Esophagus muscularis mucosa (tissue), 4 donors: ENCODE data around the gene DIP2B. TPM values are rescaled to one million over a fixed set of nuclear protein-coding genes. Genes with fewer than 3 reads are reported as not detected.

Experiments used
- DNase-seq: peaks from one replicate; pipeline ENCODE4 v3.0.0-alpha.2; 2017; ENCODE audit errors: extremely low spot score
- H3K27ac ChIP-seq, 4 donors: fragments of 200-600 bp; sonication (generic); replicated peaks in 1 of 4; 1 replicate in 3 of 4; 2 replicates in 1 of 4; pipeline ENCODE4 v1.5.1; 2016 to 2019; ENCODE audit warnings: mild to moderate bottlenecking in 1 of 4
- H3K27me3 ChIP-seq, 4 donors: fragments of 200-600 bp; sonication (generic); one replicate each; pipeline versions ENCODE4 v1.5.1 to v1.6.0; 2016 to 2019
- H3K36me3 ChIP-seq, 4 donors: fragments of 200-600 bp; sonication (generic); one replicate each; pipeline ENCODE4 v1.5.1; 2016 to 2019
- H3K4me1 ChIP-seq, 4 donors: fragments of 200-600 bp; sonication (generic); one replicate each; pipeline ENCODE4 v1.5.1; 2016 to 2019
- H3K4me3 ChIP-seq, 4 donors: fragments of 200-600 bp; sonication (generic); 1 replicate in 2 of 4; 2 replicates in 2 of 4; pipeline ENCODE4 v1.5.1; 2016 to 2019; ENCODE audit warnings: mild to moderate bottlenecking in 4 of 4, moderate library complexity in 1 of 4
- H3K9me3 ChIP-seq, 4 donors: fragments of 200-600 bp; sonication (generic); 1 replicate in 3 of 4; 2 replicates in 1 of 4; pipeline ENCODE4 v1.5.1; 2016 to 2019
- EP300 ChIP-seq: sonication (generic); formaldehyde crosslinking; IDR thresholded peaks from one replicate; pipeline ENCODE4 v1.6.1; 2017; ENCODE audit warnings: antibody characterized with exemption
- POLR2A ChIP-seq: fragments of 450-650 bp; IDR thresholded peaks from one replicate; pipeline ENCODE4 v1.6.1; 2017; ENCODE audit warnings: antibody characterized with exemption, moderate library complexity, mild to moderate bottlenecking, low read depth
- POLR2AphosphoS5 ChIP-seq, 2 donors: sonication (generic); formaldehyde crosslinking; IDR thresholded peaks; one replicate each; pipeline ENCODE4 v1.6.1; 2017; ENCODE audit warnings: antibody characterized with exemption in 2 of 2
- WGBS: methylation state at CpG from one replicate; pipeline ENCODE4 v1.1.5; 2018; 5-methylcytosine and 5-hydroxymethylcytosine counted together
- intact Hi-C: fragments of 100-400 bp; cut with DNase I; formaldehyde crosslinking; loops from one replicate; pipeline ENCODE4 v1.15.1; 2023
- total RNA-seq, 4 donors: library from RNA; depleted of rRNA; stranded (reverse); fragments of >200 nt; gene quantifications; one replicate each; pipeline versions ENCODE4 v1.1.0 to v1.2.1, GENCODE V29; 2016
- TF ChIP-seq, protein P1 (sequence below), 3 experiments: fragments of 200-600 bp in 2 of 3; fragments of 450-650 bp in 1 of 3; sonication (generic) in 2 of 3; IDR thresholded peaks; one replicate each; pipeline ENCODE4 v1.5.1; 2017 to 2019; ENCODE audit warnings: antibody characterized with exemption in 3 of 3, mild to moderate bottlenecking in 2 of 3, moderate library complexity in 1 of 3

DIP2B gene
- total RNA-seq, 4 donors from 2014 or later: 18.7 to 23.0 (median 20.6) TPM

DNA sequence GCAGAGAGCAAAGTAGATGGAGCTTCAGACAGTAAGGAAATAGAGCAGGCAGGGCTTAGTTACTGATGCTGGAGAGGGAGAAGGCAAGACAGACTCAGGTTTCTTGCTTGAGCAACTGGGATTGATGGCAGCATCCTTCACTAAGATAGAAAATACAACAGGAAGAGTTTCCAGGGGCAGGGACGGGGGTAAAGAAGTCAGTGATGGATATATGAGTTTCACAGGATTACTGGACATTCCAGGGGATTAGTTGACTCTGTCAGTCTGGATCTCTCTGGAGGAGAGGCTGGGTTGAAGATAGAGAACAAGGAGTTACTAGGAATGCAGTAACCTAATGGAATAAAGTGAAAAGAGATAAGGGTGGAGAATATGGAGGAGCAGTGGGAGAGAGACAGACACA is 184.7 kb downstream of the DIP2B start:
- intact Hi-C loops: no loop called here
- Histone ChIP-seq H3K36me3 (peaks cover 21 to 95% (median 63%) of the 10 kb centered on the region in 4 donors), H3K4me3 (no peak overlapping the region), H3K27ac (no peak overlapping the region), H3K9me3 (no peaks in the 10 kb centered on the region), H3K27me3 (no peaks in the 10 kb centered on the region), H3K4me1 (no peaks in the 10 kb centered on the region)
- WGBS: 87% methylated on average over 1 of the region's 1 CpG
- DNase-seq: no peak
- TF ChIP-seq POLR2AphosphoS5 (IDR thresholded peaks at IDR 0.05): no peak
- no peak for TF ChIP-seq POLR2A
- no peak for TF ChIP-seq EP300
- TF ChIP-seq, protein P1, sequence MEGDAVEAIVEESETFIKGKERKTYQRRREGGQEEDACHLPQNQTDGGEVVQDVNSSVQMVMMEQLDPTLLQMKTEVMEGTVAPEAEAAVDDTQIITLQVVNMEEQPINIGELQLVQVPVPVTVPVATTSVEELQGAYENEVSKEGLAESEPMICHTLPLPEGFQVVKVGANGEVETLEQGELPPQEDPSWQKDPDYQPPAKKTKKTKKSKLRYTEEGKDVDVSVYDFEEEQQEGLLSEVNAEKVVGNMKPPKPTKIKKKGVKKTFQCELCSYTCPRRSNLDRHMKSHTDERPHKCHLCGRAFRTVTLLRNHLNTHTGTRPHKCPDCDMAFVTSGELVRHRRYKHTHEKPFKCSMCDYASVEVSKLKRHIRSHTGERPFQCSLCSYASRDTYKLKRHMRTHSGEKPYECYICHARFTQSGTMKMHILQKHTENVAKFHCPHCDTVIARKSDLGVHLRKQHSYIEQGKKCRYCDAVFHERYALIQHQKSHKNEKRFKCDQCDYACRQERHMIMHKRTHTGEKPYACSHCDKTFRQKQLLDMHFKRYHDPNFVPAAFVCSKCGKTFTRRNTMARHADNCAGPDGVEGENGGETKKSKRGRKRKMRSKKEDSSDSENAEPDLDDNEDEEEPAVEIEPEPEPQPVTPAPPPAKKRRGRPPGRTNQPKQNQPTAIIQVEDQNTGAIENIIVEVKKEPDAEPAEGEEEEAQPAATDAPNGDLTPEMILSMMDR (IDR thresholded peaks at IDR 0.05): no peak

DNA sequence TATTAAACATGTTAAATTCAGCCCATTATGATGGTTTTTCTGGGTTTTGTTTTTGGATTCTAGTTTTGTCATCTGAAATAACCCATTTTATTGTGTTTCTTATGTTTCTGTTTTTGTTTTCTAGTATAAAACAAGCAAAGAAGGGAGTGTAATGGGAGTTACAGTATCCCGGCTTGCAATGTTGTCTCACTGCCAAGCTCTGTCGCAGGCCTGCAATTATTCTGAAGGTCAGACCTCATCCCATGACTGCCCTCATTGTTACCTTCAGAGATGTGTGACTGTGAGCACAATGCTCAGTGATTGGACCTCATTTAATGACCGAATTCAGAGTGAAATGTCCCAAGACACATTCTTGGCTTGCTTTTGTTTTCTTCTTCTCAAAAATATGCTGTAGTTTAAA is 186.1 kb downstream of the DIP2B start:
- no peaks in the 10 kb centered on the region for H3K9me3 ChIP-seq
- DNase-seq: no peak
- H3K27ac ChIP-seq: no peak overlapping the region
- intact Hi-C loops: no loop called here
- H3K4me3 ChIP-seq: no peak overlapping the region
- TF ChIP-seq, protein P1 (IDR thresholded peaks at IDR 0.05): no peak
- TF ChIP-seq EP300: no peak
- peak in 1 of 2 donors; percentile 7 for TF ChIP-seq POLR2AphosphoS5 (IDR thresholded peaks at IDR 0.05)
- no peak for TF ChIP-seq POLR2A
- no peaks in the 10 kb centered on the region for H3K27me3 ChIP-seq
- H3K36me3 ChIP-seq: peaks cover 25 to 93% (median 67%) of the 10 kb centered on the region in 4 donors
- WGBS: 43% methylated on average over 3 of the region's 3 CpGs
- H3K4me1 ChIP-seq: no peaks in the 10 kb centered on the region

DNA sequence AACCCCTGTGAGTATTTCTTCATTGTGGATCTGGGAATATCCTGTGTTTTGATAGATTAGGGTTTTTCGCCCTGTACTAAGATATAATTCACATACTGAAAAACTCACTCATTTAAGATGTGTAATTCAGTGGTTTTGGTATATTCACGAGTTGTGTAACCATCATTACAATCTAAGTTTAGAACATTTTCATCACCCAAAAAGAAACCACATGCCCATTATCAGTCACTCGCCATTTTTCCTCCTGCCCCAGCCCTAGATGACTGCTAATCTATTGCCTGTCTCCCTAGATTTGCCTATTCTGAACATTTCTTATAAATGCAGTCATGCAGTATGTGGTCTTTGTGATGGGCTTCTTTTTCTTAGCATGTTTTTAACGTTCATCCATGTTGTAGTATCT is 191.2 kb downstream of the DIP2B start:
- Histone ChIP-seq H3K4me1 (no peaks in the 10 kb centered on the region), H3K27ac (no peak overlapping the region), H3K4me3 (no peak overlapping the region), H3K27me3 (no peaks in the 10 kb centered on the region), H3K36me3 (peaks cover 20 to 94% (median 85%) of the 10 kb centered on the region in 4 donors), H3K9me3 (no peaks in the 10 kb centered on the region)
- TF ChIP-seq POLR2AphosphoS5 (IDR thresholded peaks at IDR 0.05) (no peak), EP300 (no peak), POLR2A (no peak)
- TF ChIP-seq, protein P1 (IDR thresholded peaks at IDR 0.05): no peak
- no peak for DNase-seq
- WGBS: 83% methylated on average over 4 of the region's 4 CpGs
- intact Hi-C loops: no loop called here

DNA sequence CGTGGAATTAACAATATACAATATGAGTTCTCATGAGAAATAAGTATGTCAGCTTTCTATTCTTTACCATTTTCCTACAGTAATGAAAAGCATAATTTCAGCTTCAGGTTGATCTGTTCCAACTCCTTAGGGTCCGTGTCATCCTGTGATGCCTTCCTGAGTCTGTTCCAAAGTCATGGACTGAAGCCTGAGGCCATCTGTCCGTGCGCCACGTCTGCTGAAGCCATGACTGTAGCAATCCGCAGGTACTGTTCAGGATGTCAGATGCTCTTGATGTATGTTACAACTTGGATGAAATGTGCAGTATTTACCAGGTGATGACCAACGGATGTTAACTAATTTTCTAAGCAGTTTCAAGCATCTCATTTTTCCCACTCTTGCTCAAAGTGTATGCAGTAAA is 192.1 kb downstream of the DIP2B start:
- TF ChIP-seq POLR2A: no peak
- no peaks in the 10 kb centered on the region for H3K4me1 ChIP-seq
- H3K27ac ChIP-seq: no peak overlapping the region
- intact Hi-C loops: no loop called here
- 93% methylated on average over 7 of the region's 7 CpGs for WGBS
- H3K9me3 ChIP-seq: no peaks in the 10 kb centered on the region
- no peaks in the 10 kb centered on the region for H3K27me3 ChIP-seq
- no peak for DNase-seq
- peaks cover 20 to 94% (median 86%) of the 10 kb centered on the region in 4 donors for H3K36me3 ChIP-seq
- no peak overlapping the region for H3K4me3 ChIP-seq

DNA sequence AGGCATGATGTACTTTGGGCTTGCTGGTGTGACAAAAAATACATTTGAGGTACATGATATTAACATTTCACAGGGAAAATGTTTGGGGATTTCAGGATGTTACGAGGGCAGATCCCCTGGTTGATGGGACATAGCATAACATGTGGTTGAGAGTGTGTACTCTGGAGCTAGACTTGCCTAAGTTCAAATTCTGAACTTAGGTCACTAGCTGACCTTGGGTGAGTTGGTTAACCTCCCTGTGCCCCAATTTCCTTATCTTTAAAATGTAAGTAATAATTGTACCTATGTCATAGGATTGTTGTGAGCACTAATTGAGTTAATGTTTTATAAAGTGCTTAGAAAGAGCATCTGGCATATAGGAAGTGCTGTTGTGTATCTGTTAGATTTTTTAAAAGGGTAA is 194.4 kb downstream of the DIP2B start:
- TF ChIP-seq POLR2AphosphoS5 (IDR thresholded peaks at IDR 0.05) (no peak), EP300 (no peak), POLR2A (no peak)
- TF ChIP-seq, protein P1 (IDR thresholded peaks at IDR 0.05): no peak
- no peaks in the 10 kb centered on the region for H3K4me1 ChIP-seq
- intact Hi-C loops: no loop called here
- H3K4me3 ChIP-seq: no peak overlapping the region
- H3K27ac ChIP-seq: no peak overlapping the region
- WGBS: 100% methylated on average over 1 of the region's 1 CpG
- H3K9me3 ChIP-seq: no peaks in the 10 kb centered on the region
- no peaks in the 10 kb centered on the region for H3K27me3 ChIP-seq
- DNase-seq: no peak
- peaks cover 16 to 96% (median 76%) of the 10 kb centered on the region in 4 donors for H3K36me3 ChIP-seq
